Esophagus squamous epithelium (tissue), 4 donors: ENCODE data around the gene BRME1.

ENCODE experiments used
- CTCF ChIP-seq, 6 experiments: fragments of 450-650 bp in 4 of 6; fragments of 200-600 bp in 2 of 6; sonication (generic) in 2 of 6; IDR thresholded peaks; one replicate each; pipeline ENCODE4 v1.5.1; 2016 to 2019; ENCODE audit warnings: antibody characterized with exemption in 6 of 6, mild to moderate bottlenecking in 4 of 6, moderate library complexity in 4 of 6
- POLR2A ChIP-seq, 4 donors: fragments of 450-650 bp; IDR thresholded peaks; one replicate each; pipeline ENCODE4 v1.6.1; 2017; ENCODE audit warnings: antibody characterized with exemption in 4 of 4, mild to moderate bottlenecking in 4 of 4, moderate library complexity in 3 of 4

GRCh38 chr19:13954185-13954584, 48.3 kb upstream of the BRME1 start:
- TF ChIP-seq CTCF (IDR thresholded peaks at IDR 0.05) (no peak), POLR2A (IDR thresholded peaks at IDR 0.05) (no peak)
